ENCODE measurements around the gene WDR5. TPM values are rescaled to one million over a fixed set of nuclear protein-coding genes. Genes with fewer than 3 reads are reported as not detected.
A peak's percentile ranks its signal among the peaks of the same experiment; 100 is the strongest.

The WDR5 gene
- total RNA-seq, 1 donor from 2014 or later, result 28.2 TPM

DNA sequence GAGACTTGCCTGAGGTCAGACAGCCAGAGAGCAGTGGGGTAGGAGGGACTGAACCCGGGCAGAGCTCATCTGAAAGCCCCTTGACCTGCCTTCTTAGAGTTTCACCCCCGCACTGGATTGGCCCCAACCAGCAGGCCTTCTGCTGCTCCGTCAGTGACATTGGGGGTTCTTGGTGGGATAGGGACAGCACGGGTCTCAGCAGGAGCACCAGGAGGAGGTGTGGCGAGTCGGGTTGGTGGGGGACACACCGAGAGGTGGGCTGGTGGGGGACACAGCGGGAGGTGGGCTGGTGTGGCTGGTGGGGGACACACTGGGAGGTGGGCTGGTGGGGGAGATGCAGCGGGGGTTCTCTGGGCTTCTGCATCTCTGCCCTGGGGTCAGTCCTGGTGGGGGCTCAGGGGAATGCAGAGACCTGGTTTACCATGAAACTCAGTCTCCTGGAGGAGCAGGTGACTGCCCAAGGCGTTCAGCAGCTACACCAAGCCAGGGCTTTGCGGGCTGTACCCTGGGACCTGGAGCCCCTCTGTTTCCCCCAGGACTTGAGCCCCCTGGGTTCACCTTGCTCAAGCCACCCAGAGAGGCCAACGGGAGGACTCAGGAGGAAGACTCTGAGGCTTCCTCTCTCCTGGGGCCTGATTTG is 56.5 kb downstream of the WDR5 start:
- no peak overlapping the region for H3K4me3 ChIP-seq (ENCODE audit: low read length in 3 of 3)
- no peaks in the 10 kb centered on the region for H3K27me3 ChIP-seq (ENCODE audit: control insufficient read depth in 3 of 3, insufficient read depth in 3 of 3, low read length in 3 of 3)
- peaks cover 29 to 31% (median 30%) of the 10 kb centered on the region in 3 donors for H3K4me1 ChIP-seq (ENCODE audit: control insufficient read depth in 3 of 3, insufficient read depth in 3 of 3, low read length in 3 of 3)
- no peaks in the 10 kb centered on the region for H3K9me3 ChIP-seq (ENCODE audit: control insufficient read depth in 3 of 3, low read length in 3 of 3)
- no peak overlapping the region for H3K9ac ChIP-seq (ENCODE audit: low read depth in 1 of 3, low read length in 3 of 3)
- no peak overlapping the region for H3K27ac ChIP-seq (ENCODE audit: low read depth, low read length)
- H3K36me3 ChIP-seq (ENCODE audit: control insufficient read depth in 3 of 3, insufficient read depth in 3 of 3, low read length in 3 of 3), result no peaks in the 10 kb centered on the region

DNA sequence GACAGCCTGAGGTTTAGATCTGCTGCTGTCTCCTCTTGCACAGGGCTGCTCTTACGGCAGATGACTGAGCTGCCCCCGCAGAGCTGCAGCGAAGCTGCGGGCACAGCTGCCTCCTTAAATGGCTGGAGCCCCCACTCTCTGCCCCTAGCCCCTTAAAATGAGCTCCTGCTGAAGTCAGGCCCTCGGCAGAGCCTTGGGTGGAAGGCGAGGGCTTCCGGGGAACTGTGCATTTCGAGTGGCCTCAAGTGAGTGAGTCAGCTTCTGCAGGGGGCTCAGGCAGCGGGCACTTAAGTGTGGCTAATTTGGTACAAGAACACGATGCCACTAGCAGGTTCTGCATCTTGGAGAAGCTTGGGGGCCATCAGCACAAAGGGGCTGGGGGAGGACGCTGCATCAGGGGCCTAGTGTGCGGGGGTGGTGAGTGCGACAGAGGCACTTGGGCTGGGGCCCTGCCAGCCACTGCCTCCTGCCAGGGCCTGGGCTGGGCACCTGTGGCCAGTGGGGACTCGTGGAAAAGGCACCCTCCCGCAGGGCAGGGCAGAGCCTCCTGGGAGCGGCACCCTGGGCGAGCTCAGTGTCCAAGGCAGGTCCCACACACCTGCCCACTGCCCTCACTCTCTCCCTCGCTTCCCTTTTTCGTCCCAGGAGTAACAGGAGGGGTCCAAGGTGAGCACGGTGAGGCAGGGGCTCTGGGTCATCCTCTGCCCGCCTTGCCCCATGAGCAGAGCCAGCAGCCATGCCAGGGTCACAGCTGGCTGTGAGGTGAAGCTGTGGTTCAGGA is 57.3 kb downstream of the WDR5 start:
- H3K36me3 ChIP-seq (ENCODE audit: control insufficient read depth in 3 of 3, insufficient read depth in 3 of 3, low read length in 3 of 3), result no peaks in the 10 kb centered on the region
- no peak overlapping the region for H3K9ac ChIP-seq (ENCODE audit: low read depth in 1 of 3, low read length in 3 of 3)
- no peak overlapping the region for H3K4me3 ChIP-seq (ENCODE audit: low read length in 3 of 3)
- peaks cover 26 to 27% (median 26%) of the 10 kb centered on the region in 3 donors for H3K4me1 ChIP-seq (ENCODE audit: control insufficient read depth in 3 of 3, insufficient read depth in 3 of 3, low read length in 3 of 3)
- no peak overlapping the region for H3K27ac ChIP-seq (ENCODE audit: low read depth, low read length)
- H3K9me3 ChIP-seq (ENCODE audit: control insufficient read depth in 3 of 3, low read length in 3 of 3), result no peaks in the 10 kb centered on the region
- no peaks in the 10 kb centered on the region for H3K27me3 ChIP-seq (ENCODE audit: control insufficient read depth in 3 of 3, insufficient read depth in 3 of 3, low read length in 3 of 3)

DNA sequence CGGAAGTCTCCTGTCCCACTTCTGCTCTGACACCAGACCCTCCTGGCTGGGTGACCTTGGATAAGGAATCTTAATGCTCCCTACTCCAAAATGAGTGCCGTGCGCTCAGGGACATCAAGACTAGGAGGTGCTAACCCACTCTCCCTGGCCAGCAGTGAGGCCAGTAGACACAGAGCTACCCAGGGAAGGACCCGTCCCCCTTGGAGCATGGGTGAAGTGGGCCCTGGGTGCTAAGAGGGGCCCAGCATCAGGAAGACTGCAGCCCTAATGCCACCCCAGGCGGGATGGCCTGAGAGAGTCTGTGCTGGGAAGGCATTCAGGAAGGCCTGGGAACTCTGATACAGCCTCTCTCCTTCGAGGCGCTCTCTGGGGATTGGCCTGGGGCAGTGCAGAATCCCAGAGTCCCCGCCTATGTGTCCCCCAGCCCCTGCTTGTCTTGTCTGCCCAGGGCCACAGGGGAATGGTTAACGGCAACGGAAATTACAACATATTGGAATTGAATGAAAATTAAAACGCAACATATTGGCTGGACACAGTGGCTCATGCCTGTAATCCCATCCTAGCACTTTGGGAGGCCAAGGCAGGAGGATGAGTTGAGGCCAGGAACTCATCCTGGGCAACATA is 58.1 kb downstream of the WDR5 start:
- Histone ChIP-seq H3K4me3 (ENCODE audit: low read length in 3 of 3) (no peak overlapping the region), H3K27me3 (ENCODE audit: control insufficient read depth in 3 of 3, insufficient read depth in 3 of 3, low read length in 3 of 3) (no peaks in the 10 kb centered on the region), H3K27ac (ENCODE audit: low read depth, low read length) (no peak overlapping the region), H3K4me1 (ENCODE audit: control insufficient read depth in 3 of 3, insufficient read depth in 3 of 3, low read length in 3 of 3) (peaks cover 17 to 18% (median 17%) of the 10 kb centered on the region in 3 donors), H3K9me3 (ENCODE audit: control insufficient read depth in 3 of 3, low read length in 3 of 3) (no peaks in the 10 kb centered on the region), H3K36me3 (ENCODE audit: control insufficient read depth in 3 of 3, insufficient read depth in 3 of 3, low read length in 3 of 3) (no peaks in the 10 kb centered on the region), H3K9ac (ENCODE audit: low read depth in 1 of 3, low read length in 3 of 3) (no peak overlapping the region)

DNA sequence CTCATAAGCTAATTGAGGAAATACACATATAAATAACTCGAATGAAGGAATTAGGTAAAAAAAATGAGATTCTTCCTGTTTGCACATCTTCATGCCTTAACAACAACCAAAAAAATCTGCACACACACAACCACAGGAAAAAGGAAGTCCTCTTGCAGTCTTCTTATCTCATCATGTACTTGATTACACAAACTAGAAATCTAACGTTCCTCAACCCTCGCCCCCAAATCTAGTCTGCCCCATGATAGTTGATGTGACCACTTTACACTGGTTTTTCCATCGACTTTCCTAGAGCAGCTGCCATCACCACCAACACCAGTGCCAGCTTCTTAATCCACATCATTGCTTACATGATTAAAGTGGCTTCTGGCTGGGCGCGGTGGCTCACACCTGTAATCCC is 59.7 kb downstream of the WDR5 start:
- no peak overlapping the region for H3K4me3 ChIP-seq (ENCODE audit: low read length in 3 of 3)
- no peaks in the 10 kb centered on the region for H3K9me3 ChIP-seq (ENCODE audit: control insufficient read depth in 3 of 3, low read length in 3 of 3)
- no peak overlapping the region for H3K9ac ChIP-seq (ENCODE audit: low read depth in 1 of 3, low read length in 3 of 3)
- H3K27ac ChIP-seq (ENCODE audit: low read depth, low read length), result no peak overlapping the region
- no peaks in the 10 kb centered on the region for H3K36me3 ChIP-seq (ENCODE audit: control insufficient read depth in 3 of 3, insufficient read depth in 3 of 3, low read length in 3 of 3)
- H3K4me1 ChIP-seq (ENCODE audit: control insufficient read depth in 3 of 3, insufficient read depth in 3 of 3, low read length in 3 of 3), result peaks cover 2 to 4% (median 3%) of the 10 kb centered on the region in 3 donors
- no peaks in the 10 kb centered on the region for H3K27me3 ChIP-seq (ENCODE audit: control insufficient read depth in 3 of 3, insufficient read depth in 3 of 3, low read length in 3 of 3)

DNA sequence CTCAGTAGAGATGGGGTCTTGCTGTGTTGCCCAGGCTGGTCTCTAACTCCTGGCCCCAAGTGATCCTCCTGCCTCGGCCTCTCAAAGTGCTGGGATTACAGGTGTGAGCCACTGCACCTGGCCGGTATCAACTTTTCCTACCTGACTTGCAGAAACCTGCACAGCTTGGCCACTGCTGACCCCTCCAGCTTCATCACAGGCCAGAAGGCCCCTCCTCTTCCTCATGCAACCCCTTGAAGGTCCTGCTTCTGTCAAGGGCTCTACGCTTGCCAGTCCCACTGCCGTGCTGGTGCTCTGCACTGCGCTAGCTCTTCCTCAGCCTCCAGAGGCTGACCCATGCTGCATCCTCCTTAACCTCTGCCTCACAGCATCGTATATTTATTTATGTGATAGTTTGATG is 61.0 kb downstream of the WDR5 start:
- no peaks in the 10 kb centered on the region for H3K4me1 ChIP-seq (ENCODE audit: control insufficient read depth in 3 of 3, insufficient read depth in 3 of 3, low read length in 3 of 3)
- no peaks in the 10 kb centered on the region for H3K36me3 ChIP-seq (ENCODE audit: control insufficient read depth in 3 of 3, insufficient read depth in 3 of 3, low read length in 3 of 3)
- H3K27ac ChIP-seq (ENCODE audit: low read depth, low read length), result no peak overlapping the region
- H3K27me3 ChIP-seq (ENCODE audit: control insufficient read depth in 3 of 3, insufficient read depth in 3 of 3, low read length in 3 of 3), result no peaks in the 10 kb centered on the region
- H3K4me3 ChIP-seq (ENCODE audit: low read length in 3 of 3), result no peak overlapping the region
- H3K9me3 ChIP-seq (ENCODE audit: control insufficient read depth in 3 of 3, low read length in 3 of 3), result no peaks in the 10 kb centered on the region
- H3K9ac ChIP-seq (ENCODE audit: low read depth in 1 of 3, low read length in 3 of 3), result no peak overlapping the region

DNA sequence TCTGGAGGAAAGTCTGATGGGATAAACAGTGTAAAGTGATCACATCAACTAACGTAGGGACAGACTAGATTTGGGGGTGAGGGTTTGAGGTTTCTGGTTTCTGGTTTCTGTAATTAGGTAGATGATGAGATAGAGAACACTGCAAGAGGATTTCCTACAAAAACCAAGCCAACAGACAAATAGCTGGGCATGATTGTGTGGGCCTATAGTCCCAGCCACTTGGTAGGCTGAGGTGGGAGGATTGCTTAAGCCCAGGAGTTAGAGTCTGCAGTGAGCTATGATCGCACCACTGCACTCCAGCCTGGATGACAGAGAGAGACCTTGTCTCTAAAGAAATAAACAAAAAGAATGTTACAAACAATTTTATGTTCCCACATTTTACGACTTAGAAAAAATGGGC is 62.9 kb downstream of the WDR5 start:
- Histone ChIP-seq H3K4me1 (ENCODE audit: control insufficient read depth in 3 of 3, insufficient read depth in 3 of 3, low read length in 3 of 3) (no peaks in the 10 kb centered on the region), H3K9ac (ENCODE audit: low read depth in 1 of 3, low read length in 3 of 3) (no peak overlapping the region), H3K36me3 (ENCODE audit: control insufficient read depth in 3 of 3, insufficient read depth in 3 of 3, low read length in 3 of 3) (no peaks in the 10 kb centered on the region), H3K27me3 (ENCODE audit: control insufficient read depth in 3 of 3, insufficient read depth in 3 of 3, low read length in 3 of 3) (no peaks in the 10 kb centered on the region), H3K27ac (ENCODE audit: low read depth, low read length) (no peak overlapping the region), H3K9me3 (ENCODE audit: control insufficient read depth in 3 of 3, low read length in 3 of 3) (no peaks in the 10 kb centered on the region), H3K4me3 (ENCODE audit: low read length in 3 of 3) (no peak overlapping the region)

DNA sequence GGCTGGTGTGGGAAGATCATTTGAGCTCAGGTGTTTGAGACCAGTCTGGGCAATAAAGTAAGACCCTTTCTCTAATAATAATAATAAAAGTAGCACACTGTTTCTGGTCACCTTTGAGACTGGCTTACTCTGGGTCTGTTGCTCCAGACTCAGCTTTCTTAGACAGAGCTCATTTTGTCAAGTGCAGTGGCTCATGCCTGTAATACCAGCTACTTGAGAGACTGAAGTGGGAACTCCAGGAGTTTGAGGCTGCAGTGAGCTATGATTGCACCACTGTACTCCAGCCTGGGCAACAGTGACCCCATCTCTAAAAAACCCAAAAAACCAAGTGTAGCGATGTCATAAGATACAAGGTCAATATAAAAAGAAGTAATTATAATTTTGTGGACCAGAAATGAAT is 64.8 kb downstream of the WDR5 start:
- no peaks in the 10 kb centered on the region for H3K27me3 ChIP-seq (ENCODE audit: control insufficient read depth in 3 of 3, insufficient read depth in 3 of 3, low read length in 3 of 3)
- H3K4me1 ChIP-seq (ENCODE audit: control insufficient read depth in 3 of 3, insufficient read depth in 3 of 3, low read length in 3 of 3), result peaks cover 6 to 11% (median 7%) of the 10 kb centered on the region in 3 donors
- no peak overlapping the region for H3K9ac ChIP-seq (ENCODE audit: low read depth in 1 of 3, low read length in 3 of 3)
- no peaks in the 10 kb centered on the region for H3K9me3 ChIP-seq (ENCODE audit: control insufficient read depth in 3 of 3, low read length in 3 of 3)
- no peak overlapping the region for H3K27ac ChIP-seq (ENCODE audit: low read depth, low read length)
- H3K4me3 ChIP-seq (ENCODE audit: low read length in 3 of 3), result no peak overlapping the region
- no peaks in the 10 kb centered on the region for H3K36me3 ChIP-seq (ENCODE audit: control insufficient read depth in 3 of 3, insufficient read depth in 3 of 3, low read length in 3 of 3)

DNA sequence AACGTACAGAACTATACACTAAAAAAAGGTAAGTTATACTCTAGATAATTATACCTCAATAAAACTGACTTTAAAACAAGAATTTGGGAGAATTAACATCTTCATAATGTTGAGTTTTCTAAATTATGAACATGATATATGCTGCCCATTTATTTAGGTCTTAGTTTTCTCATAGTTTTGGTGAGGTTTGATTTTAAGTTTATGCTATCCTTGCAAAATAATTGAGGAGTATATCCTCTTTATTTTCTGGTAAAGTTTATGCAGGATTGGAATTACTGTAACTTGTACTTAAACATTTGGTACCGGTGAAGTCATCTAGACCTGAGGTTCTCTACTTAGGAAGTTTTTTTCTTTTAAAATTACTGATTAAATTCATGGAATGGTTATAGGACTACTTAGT is 67.3 kb downstream of the WDR5 start:
- H3K36me3 ChIP-seq (ENCODE audit: control insufficient read depth in 3 of 3, insufficient read depth in 3 of 3, low read length in 3 of 3), result no peaks in the 10 kb centered on the region
- H3K4me3 ChIP-seq (ENCODE audit: low read length in 3 of 3), result no peak overlapping the region
- no peak overlapping the region for H3K27ac ChIP-seq (ENCODE audit: low read depth, low read length)
- H3K4me1 ChIP-seq (ENCODE audit: control insufficient read depth in 3 of 3, insufficient read depth in 3 of 3, low read length in 3 of 3), result peaks cover 8 to 16% (median 15%) of the 10 kb centered on the region in 3 donors
- H3K9ac ChIP-seq (ENCODE audit: low read depth in 1 of 3, low read length in 3 of 3), result no peak overlapping the region
- H3K27me3 ChIP-seq (ENCODE audit: control insufficient read depth in 3 of 3, insufficient read depth in 3 of 3, low read length in 3 of 3), result no peaks in the 10 kb centered on the region
- no peaks in the 10 kb centered on the region for H3K9me3 ChIP-seq (ENCODE audit: control insufficient read depth in 3 of 3, low read length in 3 of 3)

DNA sequence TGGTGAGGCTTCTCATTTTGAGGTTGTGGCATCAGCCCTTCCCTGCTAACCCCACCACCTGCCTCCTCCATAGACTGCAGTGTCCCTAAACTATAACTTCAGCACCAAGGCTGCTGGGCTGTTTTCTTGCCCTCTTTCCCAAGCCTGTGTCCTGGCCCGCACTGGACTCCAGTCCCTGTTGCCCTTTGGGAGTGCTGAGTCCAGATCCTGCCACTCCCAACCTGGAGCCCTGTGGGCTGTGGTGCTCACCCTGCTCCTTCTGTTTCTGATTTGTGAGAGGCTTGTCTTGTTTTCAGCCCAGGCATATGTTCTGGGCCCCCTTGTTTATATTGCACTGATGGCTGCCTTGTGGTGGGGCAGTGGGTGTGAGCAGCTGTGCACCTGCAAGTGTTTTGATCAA is 68.2 kb downstream of the WDR5 start:
- Histone ChIP-seq H3K9me3 (ENCODE audit: control insufficient read depth in 3 of 3, low read length in 3 of 3) (no peaks in the 10 kb centered on the region), H3K9ac (ENCODE audit: low read depth in 1 of 3, low read length in 3 of 3) (no peak overlapping the region), H3K36me3 (ENCODE audit: control insufficient read depth in 3 of 3, insufficient read depth in 3 of 3, low read length in 3 of 3) (no peaks in the 10 kb centered on the region), H3K27me3 (ENCODE audit: control insufficient read depth in 3 of 3, insufficient read depth in 3 of 3, low read length in 3 of 3) (no peaks in the 10 kb centered on the region), H3K27ac (ENCODE audit: low read depth, low read length) (no peak overlapping the region), H3K4me1 (ENCODE audit: control insufficient read depth in 3 of 3, insufficient read depth in 3 of 3, low read length in 3 of 3) (peaks cover 17 to 25% (median 24%) of the 10 kb centered on the region in 3 donors), H3K4me3 (ENCODE audit: low read length in 3 of 3) (no peak overlapping the region)

DNA sequence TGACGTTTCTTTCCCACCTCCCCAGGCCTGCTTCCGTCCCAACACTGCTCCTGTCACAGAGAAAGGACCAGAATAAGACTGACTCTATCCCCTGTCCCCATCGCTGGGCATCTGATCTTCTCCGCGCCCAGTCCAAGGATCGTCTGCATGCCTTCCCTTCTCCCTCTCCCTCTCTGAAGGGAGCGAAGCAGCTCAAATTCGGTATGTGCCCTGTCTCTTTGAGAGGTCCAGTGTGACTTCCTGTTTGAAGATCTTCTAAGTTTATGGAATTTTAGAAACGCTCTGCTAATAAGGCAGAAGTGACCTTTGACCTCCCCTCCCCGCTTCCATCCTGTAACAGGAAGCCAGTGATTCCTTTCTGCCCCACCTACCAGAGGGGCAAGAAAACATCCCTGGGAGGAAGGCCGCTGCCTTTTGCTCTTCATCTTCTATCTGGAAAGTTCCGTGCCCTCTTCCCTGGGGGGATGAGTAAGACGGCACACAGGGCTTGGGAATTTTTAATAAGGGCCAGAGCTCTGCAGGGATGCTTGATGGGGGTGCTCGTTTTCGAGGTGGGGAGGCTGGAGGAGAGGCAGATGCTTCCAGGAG is 69.2 kb downstream of the WDR5 start:
- no peak overlapping the region for H3K4me3 ChIP-seq (ENCODE audit: low read length in 3 of 3)
- no peaks in the 10 kb centered on the region for H3K9me3 ChIP-seq (ENCODE audit: control insufficient read depth in 3 of 3, low read length in 3 of 3)
- H3K9ac ChIP-seq (ENCODE audit: low read depth in 1 of 3, low read length in 3 of 3), result peak overlapping the region in 2 of 3 donors; percentile 17 to 33
- peak overlapping the region; percentile 34 for H3K27ac ChIP-seq (ENCODE audit: low read depth, low read length)
- no peaks in the 10 kb centered on the region for H3K36me3 ChIP-seq (ENCODE audit: control insufficient read depth in 3 of 3, insufficient read depth in 3 of 3, low read length in 3 of 3)
- no peaks in the 10 kb centered on the region for H3K27me3 ChIP-seq (ENCODE audit: control insufficient read depth in 3 of 3, insufficient read depth in 3 of 3, low read length in 3 of 3)
- peaks cover 27 to 35% (median 34%) of the 10 kb centered on the region in 3 donors for H3K4me1 ChIP-seq (ENCODE audit: control insufficient read depth in 3 of 3, insufficient read depth in 3 of 3, low read length in 3 of 3)
